ENCODE data around the gene TNS3.

Gene TNS3

GRCh38 chr7:47385536-47386125 is 196.3 kb downstream of the TNS3 start:
- no peak for DNase-seq (ENCODE audit: low spot score)

GRCh38 chr7:47384755-47385535 is 197.0 kb downstream of the TNS3 start:
- no peak for DNase-seq (ENCODE audit: low spot score)

GRCh38 chr7:47383696-47384445 is 198.0 kb downstream of the TNS3 start:
- no peak for DNase-seq (ENCODE audit: low spot score)

DNA sequence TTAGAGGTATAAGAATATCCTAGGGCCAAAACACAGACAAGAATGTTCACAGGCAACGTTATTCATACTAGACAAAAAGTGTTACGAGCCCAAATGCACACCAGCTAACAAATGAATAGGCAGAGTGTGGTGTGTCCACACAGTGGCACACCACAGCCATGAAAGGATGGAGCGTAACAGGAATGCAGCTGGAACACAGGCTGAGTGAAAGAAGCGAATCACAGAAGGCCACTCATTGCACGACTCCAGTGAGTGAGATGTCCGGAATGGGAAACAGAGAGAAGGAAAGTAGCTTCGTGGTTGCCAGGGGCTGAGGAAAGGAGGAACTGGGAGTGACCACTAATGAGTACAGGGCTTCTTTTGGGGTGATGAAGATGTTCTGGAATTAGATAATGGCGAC is 198.8 kb downstream of the TNS3 start:
- DNase-seq (ENCODE audit: low spot score), result no peak

- no peak for DNase-seq (ENCODE audit: low spot score)
Measured at GRCh38 chr7:47382200-47382599, 199.7 kb downstream of the TNS3 start.

- DNase-seq (ENCODE audit: low spot score), result no peak
Measured at GRCh38 chr7:47381134-47381495, 200.8 kb downstream of the TNS3 start.

GRCh38 chr7:47380325-47381133 is 201.4 kb downstream of the TNS3 start:
- no peak for DNase-seq (ENCODE audit: low spot score)

- no peak for DNase-seq (ENCODE audit: low spot score)
Measured at GRCh38 chr7:47379629-47380324, 202.1 kb downstream of the TNS3 start.

DNA sequence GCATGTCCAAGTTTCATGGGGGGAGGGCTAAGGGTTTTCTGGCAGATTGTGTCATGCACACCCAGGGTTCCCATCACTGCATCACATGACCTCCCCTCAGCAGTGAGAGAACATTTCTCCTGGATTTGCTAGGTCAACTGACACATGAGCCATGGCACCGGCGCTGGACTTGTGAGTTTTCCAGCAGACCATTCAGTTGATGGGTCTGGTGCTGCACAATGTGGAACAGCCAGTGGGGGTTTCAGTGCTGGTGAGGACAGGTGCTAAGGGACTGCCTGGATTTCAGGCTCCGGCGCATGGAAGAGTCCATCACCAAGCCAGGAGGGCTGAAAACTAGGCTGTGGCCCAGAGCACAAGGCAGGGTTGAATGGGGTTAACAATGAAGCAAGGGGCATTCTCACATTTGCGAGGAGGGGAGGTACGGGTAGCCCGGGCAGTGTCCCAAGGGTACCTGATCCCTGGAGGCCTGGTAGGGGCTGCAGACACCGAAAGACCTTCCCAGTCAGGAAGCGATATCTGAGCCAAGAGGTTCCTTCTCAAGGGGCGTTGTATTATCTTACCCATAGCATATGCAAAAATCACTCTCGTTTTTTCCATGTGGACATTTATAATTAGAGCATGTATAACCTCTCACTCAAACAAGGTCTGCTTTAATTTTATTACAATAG is 203.0 kb downstream of the TNS3 start:
- no peak for DNase-seq (ENCODE audit: low spot score)

DNA sequence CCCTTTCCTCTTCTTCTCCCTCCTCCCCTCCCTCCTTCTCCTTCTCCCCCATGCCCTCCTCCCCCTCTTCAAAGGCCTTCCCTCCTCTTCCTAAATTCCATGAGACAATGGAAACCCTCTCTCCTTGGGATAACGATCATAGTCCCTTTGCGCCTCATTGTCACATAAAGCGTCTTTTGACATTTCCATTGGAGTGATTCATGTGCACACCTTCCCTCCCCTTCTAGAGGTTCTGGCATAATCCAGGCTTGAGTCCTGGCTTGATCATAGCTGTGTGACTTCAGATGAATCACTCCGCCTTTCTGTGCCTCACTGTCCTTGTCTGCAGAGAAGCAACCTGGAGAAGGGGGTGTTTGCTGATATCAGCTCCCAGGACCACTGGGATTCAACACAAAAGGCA is 204.2 kb downstream of the TNS3 start:
- no peak for DNase-seq (ENCODE audit: low spot score)

- no peak for DNase-seq (ENCODE audit: low spot score)
Measured at GRCh38 chr7:47376991-47377616, 204.8 kb downstream of the TNS3 start.

DNA sequence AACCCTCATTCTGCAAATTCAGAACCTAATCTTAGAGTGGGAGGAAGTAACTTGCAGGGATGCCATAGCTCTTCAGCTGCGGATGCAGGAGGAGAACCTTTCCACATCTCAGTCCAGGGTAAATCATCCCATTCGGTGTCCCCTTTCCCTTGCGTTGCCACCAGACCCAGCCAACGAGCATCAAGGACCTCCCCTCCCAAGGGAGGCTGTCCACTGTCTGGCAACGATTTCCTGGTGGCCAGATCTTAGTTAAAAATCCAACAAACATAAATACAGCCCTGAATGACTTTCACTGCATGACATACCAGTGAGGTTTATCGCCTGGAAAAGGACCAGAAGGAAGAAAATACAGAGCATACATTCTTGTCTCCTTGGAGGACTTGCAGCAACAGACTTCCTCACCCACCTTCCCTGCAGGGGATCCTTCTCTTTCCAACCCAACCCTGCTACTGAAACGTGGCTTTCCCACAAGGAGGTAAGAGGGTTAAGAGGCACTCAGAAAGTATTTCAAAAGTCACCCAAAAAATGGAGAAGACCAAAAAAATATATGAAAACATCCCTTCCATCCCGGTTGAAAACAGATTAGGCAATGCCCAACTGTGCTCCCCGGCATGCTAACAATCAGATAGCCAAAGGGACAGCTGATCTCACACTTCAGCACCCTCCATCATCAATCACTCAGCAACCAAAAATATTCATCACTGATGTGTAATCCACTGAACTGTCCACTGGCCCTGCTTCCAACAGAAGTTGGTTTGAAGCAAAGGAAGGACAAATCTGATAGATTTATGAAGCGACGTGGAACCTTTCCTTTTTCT is 206.6 kb downstream of the TNS3 start:
- no peak for DNase-seq (ENCODE audit: low spot score)

DNA sequence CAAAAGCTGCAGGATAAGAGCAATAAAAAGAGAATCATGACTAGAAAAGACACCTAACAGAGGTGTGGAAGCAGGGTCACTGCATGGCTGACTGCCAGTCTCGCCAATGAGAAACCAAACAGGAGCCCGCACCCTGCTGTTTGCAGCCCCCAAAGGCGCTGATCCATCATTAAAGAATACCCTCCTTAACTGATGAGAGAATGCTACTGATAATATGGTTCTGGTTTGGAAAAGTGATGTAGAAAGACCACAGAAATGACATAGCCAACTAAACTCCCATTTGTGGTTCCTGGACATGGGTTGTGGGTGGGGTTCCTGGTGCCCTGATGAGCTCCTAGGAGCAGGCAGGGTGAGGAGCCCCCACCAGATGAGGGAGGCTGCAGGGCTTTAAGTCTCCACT is 207.4 kb downstream of the TNS3 start:
- DNase-seq (ENCODE audit: low spot score), result no peak

GRCh38 chr7:47373871-47374451 is 207.9 kb downstream of the TNS3 start:
- DNase-seq (ENCODE audit: low spot score), result no peak

DNA sequence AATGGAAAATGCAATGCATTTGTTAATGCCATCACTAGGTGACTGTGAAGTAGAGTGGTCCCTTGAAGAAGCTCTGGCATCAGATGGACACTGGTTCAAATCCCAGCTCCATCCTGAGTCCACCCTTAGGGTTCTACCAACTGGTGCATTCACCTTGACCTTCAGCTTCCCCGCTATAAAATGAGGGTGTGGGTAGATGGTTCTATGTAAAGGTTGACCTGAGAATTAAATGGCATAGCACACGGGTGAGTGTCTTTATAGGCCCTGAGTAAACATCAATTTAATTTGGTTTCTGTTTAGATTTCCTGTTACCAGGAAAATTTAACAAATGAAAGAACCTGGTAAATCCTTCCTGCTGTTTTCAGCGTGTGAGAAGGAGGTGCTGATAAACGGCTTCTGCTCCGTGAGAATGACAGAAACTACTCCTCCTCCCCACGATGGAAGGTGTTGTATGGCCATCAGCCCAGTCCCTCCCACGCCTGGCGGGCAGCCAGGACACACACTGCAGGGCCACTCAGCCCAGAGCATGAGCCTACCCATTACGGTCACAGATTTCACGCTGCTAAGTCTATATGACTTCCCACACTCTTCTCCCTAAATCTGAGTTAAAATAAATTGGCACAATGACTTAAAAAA is 210.1 kb downstream of the TNS3 start:
- no peak for DNase-seq (ENCODE audit: low spot score)

- no peak for DNase-seq (ENCODE audit: low spot score)
Measured at GRCh38 chr7:47371317-47371716, 210.6 kb downstream of the TNS3 start.

DNA sequence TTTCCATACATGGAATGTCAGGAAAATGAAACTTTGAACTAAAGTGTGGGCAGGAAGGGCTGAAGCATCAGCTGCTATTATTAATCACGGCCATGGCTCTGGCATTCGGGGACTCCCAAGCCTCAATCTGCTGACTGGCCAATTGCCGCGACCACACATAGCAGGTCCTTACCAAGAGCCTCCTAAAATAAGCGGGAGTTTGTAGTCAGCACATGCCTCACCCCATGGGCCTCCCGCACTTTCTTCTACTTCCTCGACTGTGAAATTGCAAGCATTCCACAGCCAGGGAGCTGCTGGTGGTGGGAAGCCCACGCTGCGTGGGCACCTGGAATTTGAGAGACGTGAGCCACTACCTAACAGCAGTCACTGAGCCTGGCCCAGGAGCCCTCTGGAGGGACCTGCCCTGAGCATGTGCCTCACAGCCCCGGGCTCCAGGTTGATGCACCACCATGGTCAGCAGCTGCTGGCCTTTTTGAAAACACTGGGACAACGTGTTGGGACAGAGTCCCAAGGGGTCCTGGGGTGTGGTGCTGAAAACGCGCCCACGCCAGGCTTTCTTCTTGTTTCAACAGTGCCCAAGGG is 211.4 kb downstream of the TNS3 start:
- no peak for DNase-seq (ENCODE audit: low spot score)

- no peak for DNase-seq (ENCODE audit: low spot score)
Measured at GRCh38 chr7:47369736-47370135, 212.2 kb downstream of the TNS3 start.

All from NAMALWA (cell line).